GM19035 (cell line): ENCODE data around the gene BOD1L1.

Experiments
- ATAC-seq: cut with Tn5 transposase; IDR thresholded peaks from one replicate; pipeline ENCODE4 v1.9.1; 2021; ENCODE audit not compliant: unreplicated experiment

Gene BOD1L1

DNA sequence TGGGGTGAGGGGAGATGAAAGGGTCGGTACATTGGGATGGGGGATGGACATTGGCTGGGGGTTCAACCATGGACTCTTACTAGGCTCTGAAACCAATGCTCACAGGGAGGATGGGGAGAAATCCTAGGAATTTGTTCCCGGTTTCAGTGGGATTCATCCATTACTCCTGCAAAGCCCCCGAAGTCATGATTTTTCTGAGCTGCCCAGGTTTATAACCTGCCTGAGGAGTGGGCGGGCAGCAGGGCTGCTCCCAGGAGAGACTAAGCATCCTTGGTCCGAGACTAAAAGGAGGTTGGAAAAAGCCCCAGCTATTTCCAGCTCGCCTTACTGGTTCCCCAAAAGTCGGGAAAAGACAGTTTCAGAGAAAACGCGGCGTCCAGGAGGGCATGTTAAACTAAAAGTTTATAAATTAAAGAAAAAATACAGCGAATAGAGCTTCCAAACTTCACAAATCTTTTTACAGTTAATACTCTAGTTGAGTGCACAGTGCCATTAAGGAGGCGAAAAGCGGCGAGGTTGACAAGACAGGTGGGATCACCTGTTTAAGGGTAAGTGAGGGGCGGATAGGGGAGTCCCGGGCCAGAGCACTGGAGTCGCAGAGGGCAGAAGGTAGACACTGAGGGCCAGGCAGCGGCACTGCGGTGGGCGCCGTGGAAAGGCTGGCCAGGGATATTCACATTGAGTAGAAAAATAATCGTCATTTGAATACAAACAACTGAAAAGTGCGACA is 86.9 kb downstream of the BOD1L1 start:
- no peak for ATAC-seq

GRCh38 chr4:13539619-13540445 is 87.7 kb downstream of the BOD1L1 start:
- no peak for ATAC-seq

- no peak for ATAC-seq
These were observed 88.4 kb downstream of the BOD1L1 start for GRCh38 chr4:13539047-13539618.

GRCh38 chr4:13538427-13538973 is 89.0 kb downstream of the BOD1L1 start:
- ATAC-seq, result no peak

DNA sequence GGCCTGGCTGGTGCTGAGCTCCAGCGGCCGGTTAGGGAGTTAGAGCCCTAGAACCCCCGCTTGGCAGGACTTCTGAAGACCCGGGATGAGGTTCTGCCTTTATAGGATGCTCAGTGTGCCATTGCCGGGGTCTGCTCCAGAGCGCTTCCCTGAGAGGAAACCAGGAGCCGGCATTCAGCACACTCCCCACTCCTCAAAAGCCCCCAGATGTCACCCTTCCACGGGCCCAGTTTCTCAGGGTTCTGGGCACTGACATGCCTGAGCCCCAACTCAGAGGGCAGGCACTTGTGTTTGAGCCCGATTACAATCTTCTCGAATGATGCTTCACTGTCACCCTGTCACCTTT is 89.7 kb downstream of the BOD1L1 start:
- no peak for ATAC-seq

DNA sequence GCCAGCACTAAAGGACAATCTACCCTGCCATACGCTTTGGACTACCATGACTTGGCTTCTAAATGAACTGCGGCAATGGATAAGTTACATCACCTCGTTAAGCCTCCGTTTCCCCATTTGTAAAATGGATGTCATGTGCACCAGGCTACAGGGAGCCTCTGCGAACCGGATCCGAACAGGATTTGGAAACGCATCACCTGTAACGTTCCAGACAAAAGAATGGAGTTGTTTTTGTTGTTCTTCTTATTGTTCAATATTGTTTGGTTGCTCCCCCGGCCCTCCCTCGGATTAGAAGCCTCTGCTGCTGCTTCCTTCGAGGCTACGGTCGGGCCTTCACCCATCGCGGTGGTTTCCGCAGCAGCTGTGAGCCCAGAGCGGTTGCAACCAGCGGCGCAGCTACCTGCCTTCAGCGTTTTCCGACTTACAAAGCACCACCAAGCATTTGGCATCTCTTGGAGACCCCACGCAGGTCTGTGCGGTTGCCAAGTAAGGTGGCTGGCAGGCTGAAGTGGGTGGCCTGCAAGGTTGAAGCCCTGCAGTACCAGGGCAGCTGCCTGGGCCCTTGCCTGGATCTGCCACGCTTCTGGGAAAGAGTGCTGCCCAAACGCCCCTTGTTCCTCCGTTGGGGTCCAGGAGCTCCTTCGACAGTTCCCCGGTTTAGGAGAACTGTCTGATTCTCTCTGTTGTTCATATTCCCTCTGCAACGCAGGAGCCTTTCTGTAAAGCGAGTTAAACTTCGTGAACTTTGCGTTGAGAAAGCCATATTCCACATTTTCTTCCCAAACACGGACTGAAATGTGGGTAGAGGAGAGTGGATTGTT is 90.3 kb downstream of the BOD1L1 start:
- no peak for ATAC-seq

- ATAC-seq, result no peak
These were observed 90.9 kb downstream of the BOD1L1 start for GRCh38 chr4:13536607-13537006.

- no peak for ATAC-seq
These were observed 91.7 kb downstream of the BOD1L1 start for GRCh38 chr4:13535708-13536361.

- ATAC-seq, result no peak
These were observed 92.4 kb downstream of the BOD1L1 start for GRCh38 chr4:13535118-13535517.

GRCh38 chr4:13534344-13535063 is 93.0 kb downstream of the BOD1L1 start:
- no peak for ATAC-seq

GRCh38 chr4:13533670-13534343 is 93.7 kb downstream of the BOD1L1 start:
- ATAC-seq, result no peak

GRCh38 chr4:13531625-13531998 is 95.9 kb downstream of the BOD1L1 start:
- no peak for ATAC-seq

GRCh38 chr4:13530823-13531624 is 96.5 kb downstream of the BOD1L1 start:
- no peak for ATAC-seq

DNA sequence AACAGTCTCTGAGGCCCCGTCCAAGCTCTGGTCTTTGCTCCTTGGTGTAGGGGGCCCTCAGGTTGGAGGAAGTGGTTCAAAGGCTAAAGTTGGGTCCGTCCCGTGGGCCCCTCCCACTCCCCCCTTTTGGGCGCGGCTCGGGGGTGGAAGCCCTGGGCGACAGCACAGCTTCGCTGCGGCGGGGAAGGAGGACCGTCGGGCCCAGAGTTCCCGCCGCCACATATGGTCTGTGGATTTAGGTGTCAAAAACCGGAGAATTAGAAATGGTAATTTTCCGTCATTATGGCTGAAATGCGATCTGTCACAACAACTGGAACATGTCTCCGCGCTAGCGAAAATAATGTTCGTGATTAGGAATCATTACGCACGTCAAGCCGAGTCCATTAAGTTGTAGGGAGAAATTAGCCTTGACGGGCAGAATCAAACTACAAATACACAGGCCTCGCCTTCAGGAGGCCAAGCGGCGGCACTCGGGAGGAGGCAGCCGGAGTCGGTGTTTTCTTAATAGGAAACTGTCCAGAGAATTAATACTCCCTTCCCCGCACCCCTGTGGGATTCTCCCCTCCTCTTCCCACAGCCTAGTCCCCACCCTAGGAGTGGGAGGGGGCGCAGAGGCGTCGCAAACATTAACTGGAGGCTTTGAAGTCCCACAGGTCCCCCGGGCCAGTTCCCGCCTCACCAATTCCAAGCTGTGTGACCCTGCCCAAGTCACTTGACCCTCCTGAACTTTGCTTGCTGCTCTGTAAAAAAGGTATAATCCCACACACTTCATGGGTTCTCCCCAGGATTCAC is 98.2 kb downstream of the BOD1L1 start:
- ATAC-seq, result no peak

GRCh38 chr4:13528821-13529127 is 98.8 kb downstream of the BOD1L1 start:
- ATAC-seq, result no peak

GRCh38 chr4:13527981-13528820 is 99.3 kb downstream of the BOD1L1 start:
- ATAC-seq, result peak; percentile 83
